ENCODE results near the gene CTSS.
"Not testable (repeated sequence)": the region's sequence is repeated elsewhere in the genome, so short reads cannot be mapped to it uniquely, and the experiment has no call there.

Gene CTSS

DNA sequence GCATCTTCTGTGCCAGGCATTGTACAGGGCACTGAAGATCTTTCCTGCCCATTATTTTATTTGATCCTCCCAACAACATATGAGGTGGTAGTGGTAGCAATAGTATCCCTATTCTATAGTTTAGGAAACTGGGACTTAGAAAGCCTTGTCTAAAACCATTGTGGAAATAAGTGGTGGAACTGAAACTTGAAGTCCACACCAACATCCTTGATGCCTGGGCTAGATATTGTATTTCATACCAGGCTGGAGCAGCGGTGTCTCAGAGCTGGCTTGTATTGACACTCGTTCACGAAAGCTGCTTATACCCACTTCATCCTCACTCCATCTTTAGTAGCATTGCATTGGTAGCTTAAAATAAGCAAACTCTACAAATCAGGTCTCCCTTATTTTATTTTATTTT is 9.7 kb upstream of the CTSS start:
- peak; percentile 20 to 26 for DNase-seq

DNA sequence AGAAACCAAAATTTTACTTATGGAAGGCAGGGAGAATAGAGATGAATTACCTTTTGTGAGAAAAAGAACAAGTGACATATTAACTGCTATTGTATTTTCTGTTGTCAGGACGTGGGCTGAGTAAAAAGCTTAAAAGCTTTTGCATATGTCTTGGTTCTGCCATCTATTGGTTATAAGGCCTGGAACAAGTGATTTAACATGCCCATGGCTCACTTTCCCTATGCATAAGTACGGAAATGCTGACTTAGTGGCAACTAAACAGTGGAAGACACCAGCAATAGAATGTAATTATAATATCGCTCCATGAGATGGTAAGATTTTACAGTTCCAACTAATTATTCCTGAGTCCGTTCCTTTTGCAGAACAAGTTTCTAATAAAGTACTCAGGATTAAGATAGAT is 6.7 kb upstream of the CTSS start:
- no peak for DNase-seq

DNA sequence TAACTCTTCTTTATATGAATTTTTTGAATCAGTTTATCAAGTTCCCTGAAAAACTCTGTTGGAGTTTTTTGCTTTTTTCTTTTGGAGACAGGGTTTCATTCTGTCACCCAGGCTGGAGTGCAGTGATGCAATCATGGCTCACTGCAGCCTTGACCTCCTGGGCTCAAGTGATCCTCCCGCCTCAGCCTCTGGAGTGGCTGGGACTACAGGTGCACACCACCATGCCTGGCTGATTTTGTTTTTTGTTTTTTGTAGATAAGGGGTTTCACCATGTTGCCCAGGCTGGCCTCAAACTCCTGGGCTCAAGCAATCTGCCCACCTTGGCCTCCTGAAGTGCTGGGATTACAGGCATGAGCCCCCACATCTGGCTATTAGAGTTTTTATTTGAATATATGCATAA is 2.1 kb upstream of the CTSS start:
- not testable (repeated sequence) for DNase-seq

DNA sequence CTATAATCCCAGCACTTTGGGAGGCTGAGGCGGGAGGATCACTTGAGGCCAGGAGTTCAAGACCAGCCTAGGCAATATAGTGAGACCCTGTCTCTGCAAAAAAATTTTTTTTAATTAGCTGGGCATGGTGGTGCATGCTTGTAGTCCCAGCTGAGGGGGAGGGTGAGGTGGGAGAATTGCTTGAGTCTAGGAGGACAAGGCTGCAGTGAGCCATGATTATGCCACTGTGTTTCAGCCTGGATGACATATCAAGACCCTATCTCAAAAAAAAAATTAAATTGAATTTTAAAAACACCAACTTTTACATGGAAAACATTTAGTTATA is 361 bp upstream of the CTSS start:
- DNase-seq, result not testable (repeated sequence)

DNA sequence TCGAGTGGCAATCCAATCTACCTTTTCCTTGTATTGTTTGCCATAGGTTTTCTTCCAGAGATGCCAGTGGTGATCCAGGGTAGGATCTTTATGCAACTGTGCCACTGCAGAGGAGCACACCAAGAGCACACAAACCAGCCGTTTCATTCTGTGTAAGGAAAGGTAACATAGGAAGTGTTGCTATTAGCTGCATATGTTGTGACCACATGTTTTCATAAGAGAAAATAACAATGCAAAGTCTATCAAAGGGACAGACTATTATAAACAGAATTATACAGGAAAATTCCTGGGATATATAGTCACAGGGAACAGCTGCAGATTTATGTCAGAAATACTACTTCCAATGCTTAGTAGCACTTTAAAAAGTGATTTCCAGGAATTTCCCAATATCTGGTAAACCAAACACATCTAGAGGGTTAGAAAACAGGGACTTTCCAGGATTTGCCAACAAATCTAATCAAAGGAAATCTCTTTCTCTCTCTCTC is 919 bp downstream of the CTSS start:
- DNase-seq, result peak; percentile 18 to 33

DNA sequence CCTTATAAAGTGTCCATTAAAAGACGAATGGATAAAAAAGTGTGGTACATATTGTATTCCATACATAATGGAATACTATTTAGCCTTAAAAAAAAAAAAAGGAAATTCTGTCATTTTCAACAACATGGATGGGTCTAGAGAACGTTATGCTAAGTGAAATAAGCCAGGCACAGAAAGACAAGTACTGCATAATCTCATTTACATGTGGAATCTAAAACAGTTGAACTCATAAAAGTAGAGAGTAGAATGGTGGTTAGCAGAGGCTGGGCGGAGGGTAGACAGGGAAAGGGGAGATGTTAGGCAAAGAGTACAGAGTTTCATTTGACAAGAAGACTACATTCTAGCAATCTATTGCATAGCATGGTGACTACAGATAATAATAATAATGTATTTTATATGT is 2.6 kb downstream of the CTSS start:
- DNase-seq, result no peak

DNA sequence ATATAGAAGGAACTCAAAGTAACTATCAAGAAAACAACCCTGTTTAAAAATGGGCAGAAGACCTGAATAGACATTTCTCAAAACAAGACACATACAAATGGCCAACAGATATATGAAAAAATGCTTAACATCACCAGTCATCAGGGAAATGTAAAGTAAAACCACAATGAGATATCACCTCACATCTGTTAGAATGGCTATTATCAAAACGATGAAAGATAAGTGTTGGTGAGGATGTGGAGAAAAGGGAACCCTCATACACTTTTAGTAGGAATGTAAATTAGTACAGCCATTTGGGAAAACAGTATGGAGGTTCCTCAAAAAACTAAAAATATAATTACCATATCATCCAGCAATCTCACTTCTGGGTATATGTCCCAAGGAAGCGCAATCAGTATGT is 3.0 kb downstream of the CTSS start:
- peak in 1 of 2 donors; percentile 32 for DNase-seq

DNA sequence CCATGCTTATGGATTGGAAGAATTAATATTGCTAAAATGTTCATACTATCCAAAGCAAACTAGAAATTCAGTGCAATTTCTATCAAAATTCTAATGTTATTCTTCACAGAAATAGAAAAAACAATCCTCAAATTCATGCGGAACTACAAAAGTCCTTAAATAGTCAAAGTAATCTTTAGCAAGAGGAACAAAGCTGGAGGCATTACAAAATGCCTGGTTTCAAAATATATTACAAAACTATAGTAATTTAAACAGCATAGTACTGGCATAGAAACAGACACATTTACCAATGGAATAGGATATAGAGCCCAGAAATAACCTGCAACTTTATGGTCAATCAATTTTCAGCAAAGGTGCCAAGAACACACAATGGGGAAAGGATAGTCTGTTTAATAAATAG is 3.8 kb downstream of the CTSS start:
- peak; percentile 73 to 97 for DNase-seq

DNA sequence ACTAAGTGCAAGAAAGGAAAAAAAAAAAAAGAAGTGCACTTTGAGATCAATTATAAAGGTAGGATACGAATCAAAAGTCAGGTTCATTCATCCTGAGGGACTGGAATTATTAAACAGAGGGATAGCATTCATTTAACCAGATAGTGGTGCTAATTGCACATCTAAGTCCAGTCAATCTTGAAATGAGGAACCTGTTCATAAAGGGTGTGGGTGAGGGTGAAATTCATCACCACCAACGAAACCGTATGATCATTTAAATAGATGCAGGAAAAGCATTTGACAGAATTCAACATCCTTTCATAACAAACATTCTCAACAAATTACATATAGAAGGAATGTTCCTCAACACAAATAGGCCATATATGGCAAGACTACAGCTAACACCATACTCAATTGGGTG is 5.6 kb downstream of the CTSS start:
- peak; percentile 75 to 80 for DNase-seq

DNA sequence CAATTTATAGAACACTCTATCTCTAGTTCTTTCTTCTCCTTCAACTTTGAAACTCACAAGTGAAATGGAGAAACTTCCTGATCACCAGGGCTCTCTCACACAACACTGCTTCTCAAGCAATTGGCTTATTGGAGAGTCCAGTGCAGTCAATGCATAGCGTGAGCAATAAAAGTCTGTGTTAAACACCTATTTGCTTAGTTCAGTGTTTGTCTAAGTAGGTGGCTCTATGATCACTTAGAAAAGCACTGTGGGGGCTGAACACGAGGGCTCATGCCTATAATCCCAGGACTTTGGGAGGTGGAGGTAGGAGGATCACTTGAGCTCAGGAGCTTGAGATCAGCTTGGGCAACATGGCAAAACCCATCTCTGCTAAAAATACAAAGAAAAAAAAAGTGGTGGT is 12.2 kb downstream of the CTSS start:
- no peak for DNase-seq

DNA sequence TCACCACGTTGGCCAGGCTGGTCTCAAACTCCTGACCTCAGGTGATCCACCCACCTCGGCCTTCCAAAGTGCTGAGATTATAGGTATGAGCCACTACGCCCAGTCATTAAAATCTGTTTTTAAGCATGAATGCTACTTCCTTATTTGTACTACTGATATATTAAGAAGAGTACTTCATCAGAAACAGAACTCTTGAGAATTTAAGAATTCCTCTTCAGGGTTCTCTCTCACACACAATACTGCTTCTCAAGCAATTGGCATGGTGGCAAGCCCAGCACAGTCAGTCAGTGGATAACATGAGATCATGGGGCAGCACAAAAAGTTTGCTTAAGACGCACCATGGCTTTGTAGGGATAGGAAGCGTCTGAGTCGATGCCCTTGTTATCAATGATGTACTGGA is 14.1 kb downstream of the CTSS start:
- no peak for DNase-seq

DNA sequence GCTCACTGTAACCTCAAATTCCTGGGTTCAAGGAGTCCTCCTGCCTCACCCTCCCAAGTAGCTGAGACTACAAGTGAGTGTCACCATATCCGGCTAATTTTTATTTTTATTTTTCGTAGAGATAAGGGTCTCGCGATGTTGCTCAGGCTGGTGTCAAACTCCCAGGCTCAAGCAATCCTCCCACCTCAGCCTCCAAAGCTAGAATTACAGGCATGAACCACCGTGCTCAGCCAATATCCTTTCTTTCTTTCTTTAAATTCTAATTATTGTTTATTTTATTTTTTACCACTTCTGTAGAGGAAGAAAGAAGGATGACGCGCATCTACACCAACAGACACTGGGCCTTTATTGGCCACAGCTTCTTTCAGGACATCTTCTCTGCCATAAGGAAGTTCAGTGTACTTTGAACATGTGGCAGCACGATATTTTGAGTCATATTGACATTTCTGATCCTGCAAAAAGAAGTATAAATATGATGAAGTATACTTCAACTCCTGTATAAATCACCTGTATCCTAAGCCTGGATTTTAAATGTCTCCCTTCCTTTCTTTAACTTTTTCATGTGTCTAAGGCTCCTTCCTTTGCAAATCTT is 15.8 kb downstream of the CTSS start:
- no peak for DNase-seq

DNA sequence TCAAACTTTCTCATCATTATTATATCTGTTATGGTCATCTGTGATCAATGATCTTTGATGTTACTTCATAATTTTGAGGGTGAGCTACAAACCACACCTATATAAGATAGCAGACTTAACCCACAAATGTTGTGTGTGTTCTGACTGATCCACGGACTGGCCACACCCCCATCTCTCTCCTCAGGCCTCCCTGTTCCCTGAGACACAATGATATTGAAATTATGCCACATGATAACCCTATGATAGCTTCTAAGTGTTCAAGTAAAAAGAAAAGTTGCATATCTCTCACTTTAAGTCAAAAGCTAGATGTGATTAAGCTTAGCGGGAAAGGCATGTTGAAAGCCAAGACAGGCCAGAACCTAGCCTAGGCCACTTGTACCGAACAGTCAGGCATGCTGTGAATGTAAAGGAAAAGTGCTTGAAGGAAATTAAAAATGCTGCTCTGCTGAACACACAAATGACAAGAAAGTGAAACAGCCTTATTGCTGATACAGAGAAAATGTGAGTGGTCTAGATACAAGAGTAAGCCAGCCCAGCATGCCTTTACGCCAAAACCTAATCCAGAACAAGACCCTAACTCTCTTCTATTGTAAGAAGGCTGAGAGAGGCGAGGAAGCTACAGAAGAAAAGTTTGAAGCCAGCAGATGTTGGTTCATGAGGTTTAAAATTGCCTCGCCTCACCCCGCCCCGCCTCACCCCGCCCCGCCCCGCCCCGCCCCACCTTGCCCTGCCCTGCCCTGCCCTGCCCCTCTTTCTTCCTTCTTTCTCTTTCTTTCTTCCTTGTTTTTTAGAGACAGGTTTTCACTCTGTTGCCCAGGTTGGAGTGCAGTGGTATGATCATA is 16.5 kb downstream of the CTSS start:
- no peak for DNase-seq

DNA sequence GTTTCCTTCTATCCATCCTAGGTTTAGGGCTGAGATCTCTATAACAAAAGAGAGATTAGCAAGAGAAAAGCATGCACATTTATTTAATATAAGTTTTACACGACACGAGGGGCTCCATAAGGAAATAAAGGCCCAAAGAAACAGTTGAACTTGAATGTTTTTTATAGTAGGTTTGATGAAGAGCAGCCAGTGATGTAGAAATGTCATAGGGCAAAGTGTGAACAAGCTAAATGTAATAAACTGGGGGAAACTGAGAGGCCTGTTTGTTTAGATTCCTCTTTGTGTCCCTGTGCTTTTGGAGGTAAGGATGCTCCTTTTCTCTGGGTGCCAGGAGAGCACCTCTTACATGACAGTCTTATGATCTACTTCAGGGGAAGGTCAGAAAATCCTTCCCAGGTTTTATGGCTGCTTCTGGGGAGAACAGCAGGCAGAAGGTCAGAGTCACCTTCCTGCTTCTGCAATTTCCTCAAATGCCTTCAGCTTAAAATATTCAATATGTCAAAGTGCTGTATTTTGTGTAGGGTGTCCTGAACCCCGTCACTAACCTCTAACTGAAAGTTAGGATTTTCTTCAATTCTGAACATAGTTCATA is 35.4 kb downstream of the CTSS start:
- DNase-seq, result no peak

DNA sequence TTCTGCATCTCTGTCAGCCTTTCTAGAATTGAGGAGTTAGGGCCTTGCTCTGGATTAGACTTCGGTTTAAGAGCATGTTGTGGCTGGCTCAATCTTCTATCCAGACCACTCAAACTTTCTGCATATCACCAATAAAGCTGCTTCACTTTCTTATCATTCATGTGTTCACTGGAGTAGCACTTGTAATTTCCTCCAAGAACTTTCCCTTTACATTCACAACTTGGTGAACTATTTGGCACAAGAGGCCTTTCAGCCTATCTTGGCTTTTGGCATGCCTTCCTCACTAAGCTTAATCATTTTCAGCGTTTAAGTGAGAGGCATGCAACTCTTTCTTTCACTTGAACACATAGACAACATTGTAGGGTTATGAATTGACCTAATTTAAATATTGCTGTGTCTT is 41.2 kb downstream of the CTSS start:
- DNase-seq, result no peak

DNA sequence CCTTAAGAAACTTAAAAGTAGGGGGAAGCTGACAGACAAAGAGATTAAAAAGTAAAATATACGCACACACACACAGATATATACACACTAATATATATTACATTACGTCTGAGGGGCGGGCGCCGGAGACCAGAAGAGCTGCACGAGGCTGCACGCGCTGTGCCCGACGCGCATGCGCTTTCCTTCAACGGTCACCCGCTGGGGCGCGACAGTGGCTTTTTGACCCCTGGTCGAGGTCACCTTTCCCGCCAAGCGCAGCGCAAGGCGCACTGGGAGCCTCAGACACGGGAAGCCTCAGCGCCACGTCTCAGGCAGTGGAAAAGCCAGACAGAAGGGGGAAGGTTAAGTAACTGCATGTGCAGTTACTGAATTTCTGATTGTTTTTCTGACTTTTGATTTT is 44.9 kb downstream of the CTSS start, which contains the start of gene HORMAD1:
Gene HORMAD1, minus strand, starts transcription at position 193 of the 400 bp plus-strand sequence. CDS start 1,390 bp downstream, outside the sequence.
- DNase-seq, result no peak

DNA sequence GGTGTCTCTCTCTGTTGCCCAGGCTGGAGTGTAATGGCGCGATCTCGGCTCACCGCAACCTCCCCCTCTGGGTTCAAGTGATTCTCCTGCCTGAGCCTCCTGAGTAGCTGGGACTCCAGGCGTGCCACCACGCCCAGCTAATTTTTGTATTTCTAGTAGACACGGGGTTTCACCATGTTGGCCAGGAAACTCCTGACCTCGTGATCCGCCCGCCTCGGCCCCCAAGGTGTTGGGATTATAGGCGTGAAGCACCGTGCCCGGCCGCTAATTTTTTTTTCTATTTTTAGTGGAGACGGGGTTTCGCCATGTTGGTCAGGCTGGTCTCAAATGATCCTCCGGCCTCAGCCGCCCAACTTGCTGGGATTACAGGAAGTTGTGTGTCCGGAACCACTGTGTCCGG is 45.5 kb downstream of the CTSS start:
- DNase-seq, result no peak

DNA sequence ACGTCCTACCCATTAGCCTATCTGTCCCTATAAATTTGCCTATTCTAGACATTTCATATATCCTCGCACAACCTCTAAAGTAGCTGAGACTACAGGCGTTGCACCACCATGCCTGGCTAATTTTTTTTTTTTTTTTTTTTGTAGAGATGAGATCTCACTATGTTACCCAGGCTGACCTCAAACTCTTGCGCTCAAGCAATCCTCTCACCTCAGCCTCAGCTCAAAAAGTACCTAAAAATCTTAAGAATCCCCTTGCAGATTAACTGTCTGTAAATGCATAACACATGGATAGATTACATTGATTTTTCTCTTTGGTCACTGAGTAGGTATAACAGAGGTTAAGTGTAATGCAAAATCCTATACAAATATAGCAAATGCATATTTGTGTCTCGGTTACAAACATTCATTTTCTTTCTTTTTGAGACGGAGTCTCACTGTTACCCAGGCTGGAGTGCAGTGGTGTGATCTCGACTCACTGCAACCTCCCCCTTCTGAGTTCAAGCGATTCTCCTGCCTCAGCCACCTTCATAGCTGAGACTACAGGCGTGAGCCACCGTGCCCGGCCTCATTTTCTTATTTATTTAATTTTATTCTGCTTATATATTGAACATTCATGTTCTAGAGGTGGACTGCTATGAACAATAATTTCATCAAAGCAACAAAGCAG is 47.2 kb downstream of the CTSS start:
- no peak for DNase-seq

DNA sequence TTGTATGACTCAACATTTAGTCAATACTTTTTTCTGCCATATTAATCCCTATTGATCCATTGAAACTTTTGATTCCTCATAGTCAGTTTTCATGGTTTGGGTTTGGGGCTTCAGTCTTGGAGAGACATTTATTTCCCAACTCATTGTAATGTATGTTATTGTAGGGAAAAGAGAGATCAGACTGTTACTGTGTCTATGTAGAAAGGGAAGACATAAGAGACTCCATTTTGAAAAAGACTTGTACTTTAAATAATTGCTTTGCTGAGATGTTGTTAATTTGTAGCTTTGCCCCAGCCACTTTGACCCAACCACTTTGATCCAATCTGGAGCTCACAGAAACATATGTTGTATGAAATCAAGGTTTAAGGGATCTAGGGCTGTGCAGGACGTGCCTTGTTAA is 56.5 kb downstream of the CTSS start:
- DNase-seq, result not testable (repeated sequence)

DNA sequence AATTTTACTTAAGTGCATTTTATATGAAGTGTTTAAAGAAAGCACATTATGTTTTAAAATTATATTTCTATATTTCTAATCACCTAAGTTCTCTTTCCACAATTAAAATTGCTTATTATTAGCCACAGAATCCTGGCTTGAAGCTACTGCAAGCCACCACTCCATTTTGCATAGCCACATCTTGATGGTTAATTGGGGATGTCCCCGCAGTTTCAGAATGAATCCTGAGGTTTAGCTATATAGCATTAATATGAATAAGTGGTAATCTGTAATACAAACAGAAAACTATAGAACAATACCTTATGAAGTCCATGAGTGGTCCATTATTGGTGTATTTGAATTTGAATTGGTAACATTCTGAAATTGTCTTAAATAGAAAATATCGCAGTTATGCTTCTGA is 57.0 kb downstream of the CTSS start:
- no peak for DNase-seq

DNA sequence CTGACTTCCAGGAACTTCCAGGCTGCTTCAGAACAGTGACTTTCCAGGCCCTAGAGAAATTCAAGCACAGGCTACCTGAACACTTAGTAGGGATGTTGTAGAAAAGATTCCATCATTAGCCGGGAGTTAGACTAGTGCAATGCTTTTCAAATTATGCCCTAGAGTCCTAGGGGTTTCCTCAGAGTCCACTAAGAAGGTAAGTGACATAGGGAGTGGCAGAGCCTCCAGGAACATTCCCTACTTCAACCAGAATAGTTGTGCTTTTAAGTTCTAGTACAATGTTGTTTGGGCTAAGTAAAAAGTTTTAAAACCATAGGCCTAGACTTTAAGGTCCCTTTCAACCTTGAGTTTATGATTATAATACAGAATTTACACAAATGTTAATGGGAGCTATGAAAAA is 59.5 kb downstream of the CTSS start:
- DNase-seq, result no peak

DNA sequence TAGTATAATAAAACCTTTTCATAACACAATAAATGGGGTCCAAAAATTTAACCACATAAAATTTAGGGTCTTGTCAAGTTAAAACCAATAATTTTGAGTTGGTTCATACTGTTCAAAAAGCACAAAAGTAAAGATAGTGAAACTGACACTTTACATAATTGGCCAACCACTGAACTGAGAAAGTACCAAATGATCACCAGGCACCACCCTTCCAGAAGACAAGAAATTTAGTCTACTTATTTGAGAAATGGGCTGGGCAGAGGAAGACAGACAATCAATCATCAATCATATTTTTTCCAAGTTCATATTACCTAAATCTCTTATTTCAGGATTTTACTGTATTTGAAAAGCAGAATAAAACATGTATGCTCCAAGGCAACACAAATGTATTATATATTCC is 62.2 kb downstream of the CTSS start:
- DNase-seq, result no peak
